GM10248 (cell line): Measurements from ENCODE around the gene GMDS.

Experiments used
- CTCF ChIA-PET: fragments of 300-600 bp; sonication (Branson Sonifier 250); formaldehyde crosslinking; extraction: SDS; loops from one replicate; lab custom pipeline; 2021; ENCODE audit warnings: antibody characterized with exemption; lab: Yijun Ruan, JAX
- POLR2A ChIA-PET: fragments of 350-650 bp; sonication (Branson Sonifier 250); formaldehyde crosslinking; extraction: SDS; loops from one replicate; lab custom pipeline; 2020; ENCODE audit warnings: antibody characterized with exemption; lab: Yijun Ruan, JAX
- DNase-seq: peaks from one replicate; pipeline ENCODE4 v3.0.0; 2012; ENCODE audit errors: extremely low spot score
- TF ChIP-seq, protein P1 (sequence below): IDR thresholded peaks from 2 replicates; pipeline ENCODE4 v1.5.1; 2012; ENCODE audit warnings: mild to moderate bottlenecking, low read depth; ENCODE audit errors: extremely low read depth, missing control alignments, control extremely low read depth

The GMDS gene

DNA sequence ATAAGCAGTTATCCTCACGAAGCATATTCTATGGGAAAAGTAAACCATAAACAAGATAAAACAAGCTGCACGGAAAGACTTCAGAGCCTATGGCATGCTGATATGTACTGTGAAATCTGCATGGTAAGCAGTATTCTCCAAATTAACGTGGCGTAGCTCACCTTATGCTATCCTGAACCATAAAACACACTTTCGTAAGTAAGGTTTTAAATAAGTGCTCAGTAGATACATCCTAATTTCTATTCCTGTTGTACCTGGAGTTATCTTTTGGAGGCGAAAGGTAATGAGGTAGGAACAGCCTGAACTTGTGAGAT lies 208.7 kb downstream of the GMDS start:
- DNase-seq, result no peak
- CTCF ChIA-PET, result interaction anchor here (0.8 kb wide), 1 partner anchor 17 kb away, joined by 3 read pairs; no protein-coding TSS in a partner anchor

DNA sequence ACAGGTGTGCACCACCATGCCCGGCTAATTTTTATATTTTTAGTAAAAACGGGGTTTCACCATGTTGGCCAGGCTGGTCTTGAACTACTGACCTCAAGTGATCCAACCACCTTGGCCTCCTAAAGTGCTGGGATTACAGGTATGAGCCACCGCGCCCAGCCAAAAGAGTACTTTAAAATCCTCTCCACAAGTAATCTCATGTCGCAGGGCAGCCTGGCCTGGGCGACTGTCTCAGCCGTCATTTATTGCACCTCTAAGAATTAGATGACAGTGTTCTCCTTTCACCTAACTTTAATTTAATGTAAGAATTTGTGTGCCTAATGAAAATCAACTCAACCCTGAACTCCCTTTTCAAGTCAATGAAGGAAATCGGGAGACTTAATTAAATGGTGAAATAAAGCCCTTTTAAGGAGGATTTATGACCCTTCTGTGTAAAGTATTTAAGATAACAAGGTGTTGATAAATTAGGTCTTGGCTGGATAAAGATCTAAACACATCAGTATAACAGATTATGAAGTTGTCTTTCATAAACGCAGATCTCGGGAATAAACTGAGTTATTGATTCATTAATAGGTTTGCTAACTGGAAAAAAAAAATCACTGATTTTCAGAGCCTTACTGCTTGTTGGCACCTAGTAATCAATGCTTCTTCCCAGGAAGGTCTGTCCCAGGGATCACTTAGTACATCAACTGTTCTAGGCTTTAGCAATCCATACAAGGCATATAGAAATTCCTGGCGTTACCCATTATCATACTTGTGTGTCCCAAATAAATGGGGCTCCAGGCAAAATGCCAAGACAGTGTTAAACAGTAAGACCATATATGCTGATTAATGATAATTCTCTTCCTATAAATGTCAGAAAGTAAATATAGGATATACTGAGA lies 209.3 kb downstream of the GMDS start:
- TF ChIP-seq, protein P1, sequence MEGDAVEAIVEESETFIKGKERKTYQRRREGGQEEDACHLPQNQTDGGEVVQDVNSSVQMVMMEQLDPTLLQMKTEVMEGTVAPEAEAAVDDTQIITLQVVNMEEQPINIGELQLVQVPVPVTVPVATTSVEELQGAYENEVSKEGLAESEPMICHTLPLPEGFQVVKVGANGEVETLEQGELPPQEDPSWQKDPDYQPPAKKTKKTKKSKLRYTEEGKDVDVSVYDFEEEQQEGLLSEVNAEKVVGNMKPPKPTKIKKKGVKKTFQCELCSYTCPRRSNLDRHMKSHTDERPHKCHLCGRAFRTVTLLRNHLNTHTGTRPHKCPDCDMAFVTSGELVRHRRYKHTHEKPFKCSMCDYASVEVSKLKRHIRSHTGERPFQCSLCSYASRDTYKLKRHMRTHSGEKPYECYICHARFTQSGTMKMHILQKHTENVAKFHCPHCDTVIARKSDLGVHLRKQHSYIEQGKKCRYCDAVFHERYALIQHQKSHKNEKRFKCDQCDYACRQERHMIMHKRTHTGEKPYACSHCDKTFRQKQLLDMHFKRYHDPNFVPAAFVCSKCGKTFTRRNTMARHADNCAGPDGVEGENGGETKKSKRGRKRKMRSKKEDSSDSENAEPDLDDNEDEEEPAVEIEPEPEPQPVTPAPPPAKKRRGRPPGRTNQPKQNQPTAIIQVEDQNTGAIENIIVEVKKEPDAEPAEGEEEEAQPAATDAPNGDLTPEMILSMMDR, result no peak
- CTCF ChIA-PET, result no interaction called here
- DNase-seq, result no peak
- POLR2A ChIA-PET, result no interaction called here

More for the DNA sequence above, 208.7 kb downstream of the GMDS start:
- TF ChIP-seq, protein P1, result no peak
- POLR2A ChIA-PET, result no interaction called here

DNA sequence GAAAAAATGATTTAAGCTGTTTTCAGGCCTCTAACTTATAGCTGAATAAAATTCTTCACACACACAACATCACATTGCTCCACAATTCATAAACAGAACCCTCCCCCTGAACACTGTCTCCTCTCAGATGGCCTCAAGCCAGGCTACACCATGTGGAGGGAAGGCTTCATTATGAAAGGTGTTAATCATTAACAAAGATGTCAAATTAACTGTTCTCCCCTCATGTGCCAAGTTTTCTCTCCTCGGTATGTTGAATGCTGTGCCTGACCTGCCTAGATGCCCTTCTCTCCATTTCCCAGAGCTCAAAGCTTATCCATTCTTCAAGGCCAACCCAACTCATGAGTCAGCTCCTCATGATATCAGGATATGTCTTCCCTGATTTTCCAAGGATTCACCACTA lies 210.4 kb downstream of the GMDS start:
- DNase-seq, result no peak
- ChIA-PET POLR2A (no interaction called here), CTCF (interaction anchor here (1.1 kb wide), 1 partner anchor 13 kb away, joined by 3 read pairs; no protein-coding TSS in a partner anchor)
- TF ChIP-seq, protein P1, result no peak

DNA sequence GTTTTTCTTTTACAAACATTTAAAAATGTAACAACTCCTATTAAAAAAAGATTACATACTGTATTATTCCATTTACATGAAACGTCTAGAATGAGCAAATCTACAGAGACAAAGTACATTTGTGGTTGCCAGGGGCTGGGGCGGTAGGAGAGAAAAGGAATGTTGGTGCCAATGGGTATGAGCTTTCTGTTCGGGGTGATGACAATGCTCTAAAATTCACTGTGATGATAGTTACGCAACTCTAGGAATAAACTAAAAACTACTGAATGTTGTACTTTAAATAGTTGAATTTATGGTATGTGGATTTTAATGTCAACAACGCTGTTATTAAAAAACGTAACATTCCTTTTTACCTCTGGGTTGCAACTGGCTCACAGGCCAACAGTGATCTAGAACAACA lies 211.1 kb downstream of the GMDS start:
- CTCF ChIA-PET, result interaction anchor here (0.9 to 1.1 kb wide), 2 partner anchors 12 to 13 kb away, joined by 3 to 4 read pairs; no protein-coding TSS in a partner anchor
- TF ChIP-seq, protein P1, result no peak
- DNase-seq, result no peak
- POLR2A ChIA-PET, result no interaction called here

DNA sequence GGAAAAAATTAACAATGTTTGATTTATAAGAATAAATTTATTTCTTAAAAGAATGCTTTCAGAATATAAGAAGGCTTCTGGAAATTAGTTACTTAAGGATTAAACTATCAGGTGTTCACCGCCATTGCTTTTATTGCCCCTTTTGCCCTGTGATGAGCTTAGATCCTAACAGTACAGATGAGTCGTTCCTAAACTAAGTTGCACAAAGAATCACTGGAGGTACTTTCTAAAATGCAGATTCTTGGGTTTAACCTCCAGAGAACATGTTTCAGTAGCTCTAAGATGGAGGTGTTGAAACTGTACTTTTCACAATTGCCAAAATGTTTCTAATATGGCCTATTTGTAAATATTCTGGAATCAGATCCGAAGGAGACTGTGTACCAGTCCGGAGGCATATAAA lies 211.9 kb downstream of the GMDS start:
- TF ChIP-seq, protein P1, result no peak
- ChIA-PET POLR2A (no interaction called here), CTCF (interaction anchor here (0.9 kb wide), 1 partner anchor 13 kb away, joined by 4 read pairs; no protein-coding TSS in a partner anchor)
- DNase-seq, result no peak

DNA sequence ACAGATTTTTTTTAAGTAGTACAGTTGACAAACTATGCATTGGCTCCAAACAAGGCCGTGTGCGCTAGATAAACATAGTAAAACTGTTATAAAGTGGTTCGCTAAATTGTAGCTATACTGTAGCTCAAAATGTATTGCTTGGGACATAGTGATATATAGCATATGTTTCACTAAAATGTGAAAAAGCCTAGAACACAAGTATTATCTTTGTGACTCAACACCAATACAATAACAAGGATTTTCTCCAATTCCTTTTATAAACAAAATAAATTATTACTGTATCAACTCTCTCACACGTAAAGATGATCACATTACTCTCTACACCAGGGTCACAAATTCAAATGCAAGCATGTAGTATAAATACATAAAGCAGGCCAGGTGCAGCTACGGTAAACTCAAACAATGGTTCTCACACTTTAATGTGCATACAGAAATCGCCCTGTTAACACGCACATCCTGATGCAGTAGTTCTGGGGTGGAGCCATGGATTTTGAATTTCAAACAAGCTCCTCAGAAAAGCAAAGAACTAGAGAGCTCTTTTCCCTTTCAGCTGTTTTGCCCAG lies 214.6 kb downstream of the GMDS start:
- no peak for DNase-seq
- TF ChIP-seq, protein P1, result no peak
- POLR2A ChIA-PET, result no interaction called here
- CTCF ChIA-PET, result no interaction called here
